WTC11 (cell line): Measurements from ENCODE around the gene DUSP2. TPM values are rescaled to one million over a fixed set of nuclear protein-coding genes. Genes with fewer than 3 reads are reported as not detected.
A peak's percentile ranks its signal among the peaks of the same experiment; 100 is the strongest.

Source experiments
- ATAC-seq: fragments of 200-7000 bp; cut with Tn5 transposase; 2 replicates; pipeline ENCODE4 v1.10.0; 2021; ENCODE audit warnings: mild to moderate bottlenecking, moderate library complexity
- CTCF ChIA-PET: fragments of 300-600 bp; sonication (Branson Sonifier 250); formaldehyde crosslinking; loops from one replicate; lab custom pipeline; 2021; ENCODE audit warnings: antibody characterized with exemption; lab: Charles Lee
- POLR2A ChIA-PET: fragments of 350-600 bp; sonication (Branson Sonifier 250); formaldehyde crosslinking; loops from one replicate; lab custom pipeline; 2021; ENCODE audit warnings: antibody characterized with exemption; lab: Charles Lee
- DNase-seq: peaks from one replicate; pipeline ENCODE4 v3.0.0; 2021; ENCODE audit warnings: low spot score
- H3K27ac Mint-ChIP-seq: 2 replicates; pipeline ENCODE4 v1.8.0; 2021; ENCODE audit warnings: mixed read lengths
- H3K27me3 Mint-ChIP-seq: 2 replicates; pipeline ENCODE4 v1.8.0; 2021; ENCODE audit warnings: low read depth, mild to moderate bottlenecking, moderate library complexity, mixed read lengths
- H3K36me3 Mint-ChIP-seq: 2 replicates; pipeline ENCODE4 v1.8.0; 2021; ENCODE audit warnings: mixed read lengths
- H3K4me1 Mint-ChIP-seq: 2 replicates; pipeline ENCODE4 v1.8.0; 2022; ENCODE audit warnings: mixed read lengths
- H3K4me3 Mint-ChIP-seq: 2 replicates; pipeline ENCODE4 v1.8.0; 2021; ENCODE audit warnings: mild to moderate bottlenecking, moderate library complexity, mixed read lengths
- H3K9me3 Mint-ChIP-seq: 2 replicates; pipeline ENCODE4 v1.8.0; 2021; ENCODE audit warnings: mixed read lengths
- AR ChIP-seq: fragments of 250-450 bp; sonication (Bioruptor Pico); IDR thresholded peaks from 2 replicates; pipeline ENCODE4 v1.9.0; 2021; ENCODE audit warnings: mild to moderate bottlenecking
- ATF3 ChIP-seq: sonication (generic); formaldehyde crosslinking; conservative IDR thresholded peaks from 2 replicates; pipeline ENCODE4 v1.8.1; 2022; ENCODE audit warnings: mild to moderate bottlenecking, missing genetic modification reagents
- GRHL2 ChIP-seq: fragments of 250-450 bp; sonication (Bioruptor Pico); IDR thresholded peaks from 2 replicates; pipeline ENCODE4 v1.8.0; 2022; ENCODE audit warnings: mild to moderate bottlenecking, moderate library complexity; ENCODE audit not compliant: insufficient replicate concordance, severe bottlenecking
- GTF2I ChIP-seq: fragments of 250-450 bp; sonication (Bioruptor Pico); conservative IDR thresholded peaks from 2 replicates; pipeline ENCODE4 v1.4.0; 2021; ENCODE audit warnings: mild to moderate bottlenecking
- HMGXB4 ChIP-seq: sonication (generic); formaldehyde crosslinking; IDR thresholded peaks from 2 replicates; pipeline ENCODE4 v1.8.1; 2023; ENCODE audit warnings: mild to moderate bottlenecking, moderate library complexity, missing genetic modification reagents
- MYBL2 ChIP-seq: sonication (generic); formaldehyde crosslinking; IDR thresholded peaks from 2 replicates; pipeline ENCODE4 v1.8.1; 2023; ENCODE audit warnings: mild to moderate bottlenecking, moderate library complexity, missing genetic modification reagents
- NFATC4 ChIP-seq: fragments of 250-450 bp; sonication (Bioruptor Pico); IDR thresholded peaks from 2 replicates; pipeline ENCODE4 v1.9.0; 2021; ENCODE audit warnings: mild to moderate bottlenecking
- NFE2L1 ChIP-seq: sonication (generic); formaldehyde crosslinking; IDR thresholded peaks from 2 replicates; pipeline ENCODE4 v1.8.1; 2023; ENCODE audit warnings: missing genetic modification reagents
- PREB ChIP-seq: sonication (generic); formaldehyde crosslinking; IDR thresholded peaks from 2 replicates; pipeline ENCODE4 v1.8.1; 2022; ENCODE audit warnings: mild to moderate bottlenecking, missing genetic modification reagents, moderate library complexity, borderline replicate concordance
- PRRX2 ChIP-seq: fragments of 250-450 bp; sonication (Bioruptor Pico); IDR thresholded peaks from 2 replicates; pipeline ENCODE4 v1.8.0; 2021; ENCODE audit warnings: mild to moderate bottlenecking
- SMAD3 ChIP-seq: sonication (generic); formaldehyde crosslinking; IDR thresholded peaks from 2 replicates; pipeline ENCODE4 v1.8.0; 2022; ENCODE audit warnings: missing genetic modification reagents, mild to moderate bottlenecking, borderline replicate concordance
- TEAD4 ChIP-seq: sonication (generic); formaldehyde crosslinking; IDR thresholded peaks from 2 replicates; pipeline ENCODE4 v1.8.0; 2022; ENCODE audit warnings: mild to moderate bottlenecking, missing genetic modification reagents
- ZBTB21 ChIP-seq: sonication (generic); formaldehyde crosslinking; IDR thresholded peaks from 2 replicates; pipeline ENCODE4 v1.8.1; 2023; ENCODE audit warnings: mild to moderate bottlenecking, missing genetic modification reagents, borderline replicate concordance
- ZMAT4 ChIP-seq: fragments of 250-450 bp; sonication (Bioruptor Pico); IDR thresholded peaks from 2 replicates; pipeline ENCODE4 v1.9.0; 2021; ENCODE audit warnings: mild to moderate bottlenecking
- ZNF121 ChIP-seq: sonication (generic); formaldehyde crosslinking; IDR thresholded peaks from 2 replicates; pipeline ENCODE4 v1.8.0; 2023; ENCODE audit warnings: missing genetic modification reagents
- ZNF232 ChIP-seq: sonication (generic); formaldehyde crosslinking; IDR thresholded peaks from 2 replicates; pipeline ENCODE4 v1.8.0; 2022; ENCODE audit warnings: mild to moderate bottlenecking, missing genetic modification reagents
- total RNA-seq: library from RNA; stranded (reverse); gene quantifications from 3 replicates; pipeline ENCODE4 v1.2.3, GENCODE V29; 2021
- TF ChIP-seq, protein P1 (sequence below): fragments of 250-450 bp; sonication (Bioruptor Pico); IDR thresholded peaks from 2 replicates; pipeline ENCODE4 v2.1.2; 2022; ENCODE audit warnings: mild to moderate bottlenecking, moderate library complexity
- TF ChIP-seq, protein P2 (sequence below): sonication (generic); formaldehyde crosslinking; IDR thresholded peaks from 2 replicates; pipeline ENCODE4 v1.8.1; 2023; ENCODE audit warnings: mild to moderate bottlenecking, missing genetic modification reagents, borderline replicate concordance

DUSP2 gene
- total RNA-seq, 1 experiment from 2014 or later: 4.7 TPM

DNA sequence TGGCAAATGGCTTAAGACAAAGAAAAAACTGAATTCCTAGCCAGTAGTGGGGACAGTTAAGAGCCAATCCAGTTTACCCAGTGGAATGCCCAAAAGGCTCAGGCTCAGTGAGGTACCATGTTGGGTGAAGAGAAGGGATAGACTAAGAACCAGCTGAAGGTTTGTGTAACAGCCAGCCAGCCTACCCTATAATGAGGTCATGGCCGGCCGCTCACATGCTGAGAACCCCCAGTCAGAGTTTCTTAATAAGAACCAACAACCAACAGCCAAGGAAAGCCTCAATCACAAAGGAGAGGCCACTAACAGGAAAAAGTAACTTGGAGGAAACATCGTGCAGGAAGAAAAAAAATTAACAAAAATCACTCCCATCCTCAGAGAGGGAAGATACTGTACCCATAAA is 25.4 kb upstream of the DUSP2 start:
- DNase-seq: no peak
- CTCF ChIA-PET: no interaction called here
- POLR2A ChIA-PET: no interaction called here
- H3K27ac Mint-ChIP-seq: no peak overlapping the region
- peaks cover 7% of the 10 kb centered on the region for H3K4me1 Mint-ChIP-seq
- TF ChIP-seq GTF2I (CRISPR knock-in tag) (no peak), AR (CRISPR knock-in tag) (no peak), ATF3 (CRISPR knock-in tag) (no peak), SMAD3 (no peak), TEAD4 (no peak), NFE2L1 (CRISPR knock-in tag) (no peak), HMGXB4 (CRISPR knock-in tag) (no peak), NFATC4 (CRISPR knock-in tag) (no peak), GRHL2 (CRISPR knock-in tag) (no peak), MYBL2 (CRISPR knock-in tag) (no peak)
- TF ChIP-seq, protein P1, sequence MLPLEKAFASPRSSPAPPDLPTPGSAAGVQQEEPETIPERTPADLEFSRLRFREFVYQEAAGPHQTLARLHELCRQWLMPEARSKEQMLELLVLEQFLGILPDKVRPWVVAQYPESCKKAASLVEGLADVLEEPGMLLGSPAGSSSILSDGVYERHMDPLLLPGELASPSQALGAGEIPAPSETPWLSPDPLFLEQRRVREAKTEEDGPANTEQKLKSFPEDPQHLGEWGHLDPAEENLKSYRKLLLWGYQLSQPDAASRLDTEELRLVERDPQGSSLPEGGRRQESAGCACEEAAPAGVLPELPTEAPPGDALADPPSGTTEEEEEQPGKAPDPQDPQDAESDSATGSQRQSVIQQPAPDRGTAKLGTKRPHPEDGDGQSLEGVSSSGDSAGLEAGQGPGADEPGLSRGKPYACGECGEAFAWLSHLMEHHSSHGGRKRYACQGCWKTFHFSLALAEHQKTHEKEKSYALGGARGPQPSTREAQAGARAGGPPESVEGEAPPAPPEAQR (CRISPR knock-in tag): no peak
- no peaks in the 10 kb centered on the region for H3K36me3 Mint-ChIP-seq
- H3K27me3 Mint-ChIP-seq: no peaks in the 10 kb centered on the region
- no peak overlapping the region for H3K4me3 Mint-ChIP-seq
- no peak for ATAC-seq
- H3K9me3 Mint-ChIP-seq: peaks cover 18% of the 10 kb centered on the region

DNA sequence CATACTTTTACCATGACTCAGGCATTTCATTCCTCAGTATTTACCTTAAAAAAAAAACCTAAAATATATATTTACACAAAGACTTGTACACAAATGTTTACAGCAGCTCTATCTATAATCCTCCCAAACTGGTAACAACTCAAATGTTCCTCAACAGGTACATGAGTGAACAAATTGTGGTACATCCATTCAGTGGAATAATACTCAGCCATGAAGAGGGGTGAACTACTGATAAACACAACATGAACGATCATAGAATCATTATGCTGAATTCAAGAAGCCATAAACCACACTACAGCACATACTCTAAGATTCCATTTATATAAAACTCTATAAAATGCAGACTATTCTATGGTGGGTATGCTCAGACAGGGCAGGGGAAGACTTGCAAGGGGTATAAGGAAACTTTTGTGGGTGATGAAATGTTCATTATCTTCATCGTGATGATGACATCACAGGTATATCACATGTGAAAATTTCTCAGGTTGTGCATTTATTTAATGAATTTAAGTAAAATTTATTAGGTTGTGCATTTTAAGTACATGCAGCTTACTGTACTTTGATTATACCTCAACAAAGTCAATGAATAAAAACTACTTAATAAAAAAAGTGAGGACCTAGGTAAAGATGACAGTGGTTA is 24.7 kb upstream of the DUSP2 start:
- 0 out of 2 replicates have a peak, but pooled peaks have one; percentile 26 for TF ChIP-seq GTF2I (CRISPR knock-in tag)
- TF ChIP-seq ZNF232: no peak
- H3K36me3 Mint-ChIP-seq: no peaks in the 10 kb centered on the region
- H3K9me3 Mint-ChIP-seq: peaks cover 18% of the 10 kb centered on the region
- H3K27me3 Mint-ChIP-seq: no peaks in the 10 kb centered on the region
- H3K27ac Mint-ChIP-seq: no peak overlapping the region
- CTCF ChIA-PET: no interaction called here
- ATAC-seq (no peak), DNase-seq (no peak)
- H3K4me1 Mint-ChIP-seq: peaks cover 7% of the 10 kb centered on the region
- POLR2A ChIA-PET: no interaction called here
- no peak overlapping the region for H3K4me3 Mint-ChIP-seq

DNA sequence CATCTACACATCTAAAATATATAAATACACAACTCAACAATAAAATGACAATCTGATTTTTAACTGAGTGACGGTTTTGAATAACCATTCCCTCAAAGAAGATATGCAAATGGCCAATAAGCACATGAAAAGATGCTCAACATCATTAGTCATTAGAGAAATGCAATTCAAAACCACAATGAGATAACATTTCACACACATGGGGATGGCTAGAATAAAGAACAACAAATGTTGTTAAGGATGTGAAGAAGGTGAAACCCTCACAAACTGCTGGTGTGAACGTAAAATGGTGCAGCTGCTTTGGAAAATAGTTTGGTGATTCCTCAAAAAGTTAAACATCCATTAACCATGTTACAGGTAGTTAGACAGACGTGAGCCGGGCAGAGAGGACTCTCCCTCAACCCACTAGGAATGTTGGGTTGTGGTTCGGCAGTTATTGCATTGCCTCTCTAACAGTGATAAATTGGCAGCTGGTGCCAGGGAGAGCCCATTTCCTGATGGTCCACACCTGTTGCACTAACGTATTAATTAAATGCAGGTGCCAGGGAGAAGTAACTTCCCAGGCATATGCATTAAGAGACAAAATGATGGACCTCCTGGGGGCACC is 22.3 kb upstream of the DUSP2 start:
- ChIA-PET POLR2A (no interaction called here), CTCF (interaction anchor here (0.6 kb wide), 1 partner anchor 99 kb away, joined by 3 read pairs; no protein-coding TSS in a partner anchor)
- Mint-ChIP-seq H3K9me3 (peaks cover 18% of the 10 kb centered on the region), H3K4me1 (peaks cover 17% of the 10 kb centered on the region), H3K36me3 (no peaks in the 10 kb centered on the region), H3K4me3 (no peak overlapping the region), H3K27ac (no peak overlapping the region), H3K27me3 (no peaks in the 10 kb centered on the region; the same call in 1 of the 2 replicates)
- DNase-seq: no peak
- ATAC-seq: no peak
- TF ChIP-seq ZNF121 (CRISPR knock-in tag) (no peak), PREB (no peak), ZMAT4 (CRISPR knock-in tag) (no peak), ZNF232 (no peak), ZBTB21 (CRISPR knock-in tag) (no peak), PRRX2 (CRISPR knock-in tag) (no peak)
- TF ChIP-seq, protein P2, sequence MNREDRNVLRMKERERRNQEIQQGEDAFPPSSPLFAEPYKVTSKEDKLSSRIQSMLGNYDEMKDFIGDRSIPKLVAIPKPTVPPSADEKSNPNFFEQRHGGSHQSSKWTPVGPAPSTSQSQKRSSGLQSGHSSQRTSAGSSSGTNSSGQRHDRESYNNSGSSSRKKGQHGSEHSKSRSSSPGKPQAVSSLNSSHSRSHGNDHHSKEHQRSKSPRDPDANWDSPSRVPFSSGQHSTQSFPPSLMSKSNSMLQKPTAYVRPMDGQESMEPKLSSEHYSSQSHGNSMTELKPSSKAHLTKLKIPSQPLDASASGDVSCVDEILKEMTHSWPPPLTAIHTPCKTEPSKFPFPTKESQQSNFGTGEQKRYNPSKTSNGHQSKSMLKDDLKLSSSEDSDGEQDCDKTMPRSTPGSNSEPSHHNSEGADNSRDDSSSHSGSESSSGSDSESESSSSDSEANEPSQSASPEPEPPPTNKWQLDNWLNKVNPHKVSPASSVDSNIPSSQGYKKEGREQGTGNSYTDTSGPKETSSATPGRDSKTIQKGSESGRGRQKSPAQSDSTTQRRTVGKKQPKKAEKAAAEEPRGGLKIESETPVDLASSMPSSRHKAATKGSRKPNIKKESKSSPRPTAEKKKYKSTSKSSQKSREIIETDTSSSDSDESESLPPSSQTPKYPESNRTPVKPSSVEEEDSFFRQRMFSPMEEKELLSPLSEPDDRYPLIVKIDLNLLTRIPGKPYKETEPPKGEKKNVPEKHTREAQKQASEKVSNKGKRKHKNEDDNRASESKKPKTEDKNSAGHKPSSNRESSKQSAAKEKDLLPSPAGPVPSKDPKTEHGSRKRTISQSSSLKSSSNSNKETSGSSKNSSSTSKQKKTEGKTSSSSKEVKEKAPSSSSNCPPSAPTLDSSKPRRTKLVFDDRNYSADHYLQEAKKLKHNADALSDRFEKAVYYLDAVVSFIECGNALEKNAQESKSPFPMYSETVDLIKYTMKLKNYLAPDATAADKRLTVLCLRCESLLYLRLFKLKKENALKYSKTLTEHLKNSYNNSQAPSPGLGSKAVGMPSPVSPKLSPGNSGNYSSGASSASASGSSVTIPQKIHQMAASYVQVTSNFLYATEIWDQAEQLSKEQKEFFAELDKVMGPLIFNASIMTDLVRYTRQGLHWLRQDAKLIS: no peak
